HG03571 (cell line): ENCODE data around the gene LSM14A.
"Not testable (repeated sequence)": the region's sequence is repeated elsewhere in the genome, so short reads cannot be mapped to it uniquely, and the experiment has no call there.

ENCODE experiments used
- ATAC-seq: cut with Tn5 transposase; IDR thresholded peaks from one replicate; pipeline ENCODE4 v1.9.1; 2021; ENCODE audit not compliant: unreplicated experiment

Gene LSM14A

GRCh38 chr19:34226036-34226435, 53.7 kb downstream of the LSM14A start:
- ATAC-seq = no peak

- no peak for ATAC-seq
These were observed 56.0 kb downstream of the LSM14A start for GRCh38 chr19:34228347-34228746.

DNA sequence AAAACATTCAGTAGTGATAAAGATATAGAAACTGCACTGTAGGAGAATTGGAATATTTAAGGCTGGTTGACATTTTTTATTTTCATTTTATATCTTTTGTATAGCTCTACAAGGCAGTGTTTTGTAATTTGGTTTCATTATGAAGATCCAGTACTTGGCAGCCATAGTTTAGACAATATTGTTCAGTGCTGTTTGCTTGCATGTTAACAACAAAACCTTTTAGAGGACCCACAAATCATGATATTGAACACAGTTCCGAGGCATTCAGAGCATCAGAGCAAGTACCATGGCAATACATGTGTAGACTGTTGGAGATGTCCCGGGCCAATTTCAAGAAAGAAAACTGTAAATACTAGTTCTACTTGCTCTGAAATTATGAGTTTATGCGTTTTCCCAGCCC, 56.5 kb downstream of the LSM14A start:
- no peak for ATAC-seq

DNA sequence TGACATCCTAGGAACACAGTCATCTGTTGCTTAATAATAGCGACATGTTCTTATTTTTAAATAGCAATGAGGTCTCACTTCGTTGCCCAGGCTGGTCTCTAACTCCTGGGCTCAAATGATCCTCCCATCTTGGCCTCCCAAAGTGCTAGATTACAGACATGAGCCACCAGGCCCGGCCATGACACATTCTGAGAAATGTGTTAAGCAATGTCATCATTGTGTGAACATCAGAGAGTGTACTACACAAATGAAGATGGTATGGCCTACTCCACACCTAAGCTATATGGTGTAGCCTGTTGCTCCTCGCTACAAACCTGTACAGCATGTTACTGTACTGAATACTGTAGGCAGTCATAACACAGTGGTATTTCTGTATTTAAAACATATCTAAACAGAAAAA, 57.4 kb downstream of the LSM14A start:
- ATAC-seq = no peak

DNA sequence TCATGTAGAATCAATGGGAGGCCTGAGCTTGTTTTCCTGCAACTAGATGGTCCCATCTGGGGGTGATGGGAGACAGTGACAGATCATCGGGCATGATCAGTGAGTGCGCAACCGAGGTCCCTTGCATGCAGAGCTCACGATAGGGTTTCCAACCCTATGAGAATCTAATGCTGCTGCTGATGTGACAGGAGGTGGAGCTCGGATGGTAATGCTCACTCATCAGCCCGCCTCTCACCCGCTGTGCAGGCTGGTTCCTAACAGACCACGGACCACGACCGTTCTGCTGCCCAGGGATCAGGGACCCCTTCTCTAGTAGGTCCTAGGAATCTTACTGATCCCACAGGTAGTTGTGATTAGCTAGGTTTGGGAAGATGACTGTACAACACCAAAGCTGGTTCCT, 58.5 kb downstream of the LSM14A start:
- no peak for ATAC-seq

- ATAC-seq = no peak
These were observed 59.1 kb downstream of the LSM14A start for GRCh38 chr19:34231439-34231838.

- no peak for ATAC-seq
These were observed 60.5 kb downstream of the LSM14A start for GRCh38 chr19:34232566-34233481.

GRCh38 chr19:34235425-34235940, 63.2 kb downstream of the LSM14A start:
- ATAC-seq = no peak

GRCh38 chr19:34236035-34236987, 64.0 kb downstream of the LSM14A start:
- ATAC-seq = no peak

- no peak for ATAC-seq
These were observed 65.0 kb downstream of the LSM14A start for GRCh38 chr19:34237283-34237682.

DNA sequence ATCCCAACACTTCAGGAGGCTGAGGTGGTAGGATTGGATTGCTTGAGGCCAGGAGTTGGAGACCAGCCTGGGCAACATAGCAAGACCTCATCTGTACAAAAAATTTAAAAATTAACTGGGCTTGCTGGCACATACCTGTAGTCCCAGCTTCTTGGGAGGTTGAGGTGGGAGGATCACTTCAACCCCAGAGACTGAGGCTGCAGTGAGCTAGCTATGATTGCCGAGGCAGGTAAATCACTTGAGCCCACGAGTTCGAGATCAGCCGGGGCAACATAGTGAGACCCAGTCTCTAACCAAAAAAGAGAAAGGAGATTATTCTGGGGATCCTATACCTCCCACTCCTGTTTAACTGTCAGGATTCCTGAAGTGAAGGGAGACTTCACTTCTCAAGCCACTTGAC, 65.6 kb downstream of the LSM14A start:
- ATAC-seq = no peak

DNA sequence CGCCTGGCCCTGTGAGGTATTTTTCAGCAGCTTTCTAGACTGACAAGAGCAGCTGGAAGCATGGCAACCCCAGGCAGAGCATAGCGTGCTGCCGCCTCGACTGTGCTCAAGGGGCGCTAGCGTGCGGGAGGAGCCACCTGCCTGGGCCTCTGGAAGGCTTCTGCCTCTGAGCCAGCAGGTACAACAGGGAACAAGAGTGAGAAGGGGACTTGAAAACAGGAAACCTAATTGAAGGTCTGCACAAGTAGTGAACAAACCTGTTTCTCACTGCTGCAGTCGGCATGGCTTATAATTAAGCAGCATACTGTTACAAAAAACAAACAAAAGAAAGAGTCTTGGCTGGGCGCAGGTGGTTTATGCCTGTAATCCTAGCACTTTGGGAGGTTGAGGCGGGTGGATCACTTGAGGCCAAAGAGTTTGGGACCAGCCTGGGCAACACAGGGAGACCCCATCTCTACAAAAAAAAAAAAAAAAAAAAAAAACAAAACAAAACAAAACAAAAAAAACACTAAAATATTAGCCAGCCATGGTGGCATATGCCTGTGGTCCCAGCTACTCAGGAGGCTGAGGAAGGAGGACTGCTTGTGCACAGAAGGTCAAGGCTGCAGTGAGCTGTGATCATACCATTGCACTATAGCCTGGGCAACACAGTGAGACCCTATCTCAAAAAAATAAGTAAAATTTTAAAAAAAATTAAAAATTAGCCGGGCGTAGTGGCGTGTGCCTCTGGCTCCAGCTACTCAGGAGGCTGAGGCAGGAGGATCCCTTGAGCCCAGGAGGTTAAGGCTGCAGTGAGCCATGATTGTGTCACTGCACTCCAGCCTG, 69.4 kb downstream of the LSM14A start:
- no peak for ATAC-seq

DNA sequence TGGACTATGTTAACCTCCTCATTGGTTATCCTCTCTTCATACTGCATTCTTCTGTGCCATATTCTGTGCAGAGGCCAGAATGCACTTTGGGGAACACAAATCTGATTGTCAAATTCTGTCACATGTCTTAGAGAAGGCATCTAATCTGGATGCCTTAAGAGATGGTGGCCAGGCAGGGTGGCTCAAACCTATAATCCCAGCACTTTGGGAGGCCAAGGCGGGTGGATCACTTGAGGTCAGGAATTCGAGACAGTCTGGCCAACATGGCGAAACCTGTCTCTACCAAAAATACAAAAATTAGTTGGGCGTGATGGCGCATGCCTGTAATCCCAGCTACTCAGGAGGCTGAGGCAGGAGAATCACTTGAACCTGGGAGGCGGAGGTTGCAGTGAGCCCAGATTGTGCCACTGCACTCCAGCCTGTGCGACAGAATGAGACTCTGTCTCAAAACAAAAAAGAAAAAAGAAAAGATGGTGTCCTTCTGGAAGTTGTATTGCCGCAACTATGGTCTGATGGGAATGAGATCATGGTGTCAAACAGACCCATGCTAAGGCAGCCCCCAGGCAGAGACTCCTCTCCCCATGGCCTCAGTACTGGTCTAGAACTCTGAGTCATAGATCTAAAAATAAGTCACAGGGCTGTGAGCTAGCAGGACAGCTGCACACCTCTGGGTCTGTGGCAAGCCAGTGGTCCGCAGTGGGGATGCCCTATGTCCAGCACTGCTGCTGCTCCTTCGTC, 71.0 kb downstream of the LSM14A start:
- not testable (repeated sequence) for ATAC-seq

DNA sequence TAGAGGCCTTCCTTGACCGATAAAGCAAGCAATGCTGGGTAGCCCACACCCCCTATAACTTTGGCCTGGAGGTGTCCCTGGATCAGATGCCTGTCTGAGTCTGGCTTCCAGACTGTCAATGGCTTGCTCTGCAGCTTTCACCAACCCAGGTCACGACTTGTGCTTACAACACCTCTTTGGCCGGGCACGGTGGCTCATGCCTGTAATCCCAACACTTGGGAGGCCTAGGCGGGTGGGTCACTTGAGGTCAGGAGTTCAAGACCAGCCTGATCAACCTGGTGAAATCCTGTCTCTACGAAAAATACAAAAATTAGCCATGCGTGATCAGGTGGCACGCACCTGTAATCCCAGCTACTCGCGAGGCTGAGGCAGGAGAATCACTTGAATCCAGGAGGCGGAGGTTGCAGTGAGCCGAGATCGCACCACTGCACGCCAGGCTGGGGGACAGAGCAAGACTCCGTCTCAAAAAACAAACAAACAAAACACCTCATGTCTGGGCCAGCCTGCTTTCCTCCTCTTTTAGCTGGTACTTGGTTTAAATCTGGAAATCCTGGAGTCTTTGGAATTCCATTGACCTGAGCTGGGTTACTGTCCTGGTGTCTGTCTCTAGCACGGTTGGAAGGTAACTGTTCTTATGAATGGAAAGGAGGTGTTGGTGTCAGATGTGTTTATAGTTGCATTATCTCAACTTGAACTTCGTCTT, 71.7 kb downstream of the LSM14A start:
- no peak for ATAC-seq

DNA sequence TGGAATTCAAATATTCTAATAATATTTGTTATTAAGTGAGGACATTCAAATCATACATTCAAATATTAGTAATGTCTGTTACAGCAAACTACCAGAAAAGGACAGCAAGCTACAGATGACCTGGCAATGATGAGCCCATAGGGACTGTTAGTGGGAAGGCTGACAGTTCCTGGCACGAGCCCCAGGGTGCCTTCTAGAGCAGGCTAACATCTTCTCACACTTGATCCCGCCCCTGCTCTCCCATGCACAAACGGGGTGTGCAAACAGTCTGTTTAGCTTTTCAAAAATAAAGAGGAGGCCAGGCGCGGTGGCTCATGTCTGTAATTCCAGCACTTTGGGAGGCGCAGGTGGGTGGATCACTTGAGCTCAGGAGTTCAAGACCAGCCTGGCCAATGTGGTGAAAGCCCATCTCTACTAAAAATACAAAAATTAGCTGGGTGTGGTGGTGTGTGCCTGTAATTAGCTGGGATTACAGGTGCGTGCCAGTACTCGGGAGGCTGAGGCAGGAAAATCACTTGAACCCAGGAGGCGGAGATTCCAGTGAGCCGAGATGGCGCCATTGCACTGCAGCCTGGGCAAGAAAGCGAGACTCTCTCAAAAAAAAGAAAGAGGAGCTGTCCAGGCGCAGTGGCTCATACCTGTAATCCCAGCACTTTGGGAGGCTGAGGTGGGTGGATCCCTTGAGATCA, 72.5 kb downstream of the LSM14A start:
- ATAC-seq = no peak

GRCh38 chr19:34246340-34246739, 74.0 kb downstream of the LSM14A start:
- no peak for ATAC-seq

DNA sequence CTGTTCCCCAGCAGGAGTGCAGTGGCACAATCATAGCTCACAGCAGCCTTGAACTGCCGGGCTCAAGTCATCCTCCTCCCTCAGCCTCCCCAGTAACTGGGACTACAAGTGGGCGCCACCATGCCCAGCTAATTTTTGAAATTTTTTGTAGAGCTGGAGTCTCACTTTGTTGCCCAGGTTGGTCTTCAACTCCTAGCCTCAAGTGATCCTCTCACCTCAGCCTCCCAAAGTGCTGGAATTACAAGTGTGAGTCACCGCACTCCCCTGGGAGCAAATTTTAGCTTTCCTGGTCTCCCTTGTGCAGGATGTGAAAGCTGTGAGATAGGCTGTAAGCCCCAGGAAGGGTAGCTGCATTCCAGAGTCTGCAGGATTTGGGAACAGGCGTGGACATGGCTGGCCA, 76.6 kb downstream of the LSM14A start:
- no peak for ATAC-seq

GRCh38 chr19:34253167-34253566, 80.9 kb downstream of the LSM14A start:
- not testable (repeated sequence) for ATAC-seq

- not testable (repeated sequence) for ATAC-seq
These were observed 81.4 kb downstream of the LSM14A start for GRCh38 chr19:34253681-34254045.
